ENCODE results near the gene SCAMP2.

Gene SCAMP2

DNA sequence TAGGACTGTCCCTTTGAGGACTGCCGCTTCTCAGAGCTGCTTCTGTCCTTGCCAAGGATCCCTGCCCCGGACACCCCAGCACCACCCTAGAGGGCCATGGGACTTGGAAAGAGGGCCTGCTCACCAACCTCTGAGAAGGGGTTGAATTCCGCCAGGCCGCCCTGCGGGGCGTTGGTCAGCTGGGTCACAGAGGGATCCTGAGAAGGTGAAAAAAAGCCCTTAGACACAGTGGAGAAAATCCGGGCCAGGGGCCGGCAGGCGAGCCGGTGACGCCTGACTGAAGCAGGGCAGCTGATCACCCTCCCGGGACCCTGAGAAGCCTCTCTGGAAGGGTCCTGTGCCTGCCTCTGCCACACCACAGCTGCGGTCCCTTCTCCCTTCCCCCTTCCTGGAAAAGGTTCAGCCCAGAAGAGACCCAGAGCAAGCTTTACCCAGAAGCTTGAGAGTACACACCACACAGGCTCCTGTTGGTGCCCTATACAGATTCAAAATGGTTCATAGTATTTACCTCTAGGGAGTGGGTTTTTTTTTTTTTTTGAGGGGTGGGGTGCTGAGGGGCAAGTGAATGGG is 18.6 kb downstream of the SCAMP2 start:
- Histone ChIP-seq H3K9me3 (ENCODE audit: control insufficient read depth in 2 of 2, low read length in 2 of 2) (no peaks in the 10 kb centered on the region), H3K4me1 (ENCODE audit: control insufficient read depth in 2 of 2, insufficient read depth in 2 of 2, low read length in 2 of 2) (peaks cover 33 to 34% of the 10 kb centered on the region in 2 donors), H3K9ac (ENCODE audit: low read depth in 1 of 2, low read length in 2 of 2) (no peak overlapping the region), H3K4me3 (ENCODE audit: low read length in 2 of 2) (no peak overlapping the region), H3K27me3 (ENCODE audit: control insufficient read depth in 2 of 2, insufficient read depth in 2 of 2, low read length in 2 of 2) (no peaks in the 10 kb centered on the region), H3K36me3 (ENCODE audit: control insufficient read depth in 2 of 2, insufficient read depth in 2 of 2, low read length in 2 of 2) (peaks cover 46 to 48% of the 10 kb centered on the region in 2 donors), H3K27ac (ENCODE audit: low read depth in 2 of 2, low read length in 2 of 2) (no peak overlapping the region)

DNA sequence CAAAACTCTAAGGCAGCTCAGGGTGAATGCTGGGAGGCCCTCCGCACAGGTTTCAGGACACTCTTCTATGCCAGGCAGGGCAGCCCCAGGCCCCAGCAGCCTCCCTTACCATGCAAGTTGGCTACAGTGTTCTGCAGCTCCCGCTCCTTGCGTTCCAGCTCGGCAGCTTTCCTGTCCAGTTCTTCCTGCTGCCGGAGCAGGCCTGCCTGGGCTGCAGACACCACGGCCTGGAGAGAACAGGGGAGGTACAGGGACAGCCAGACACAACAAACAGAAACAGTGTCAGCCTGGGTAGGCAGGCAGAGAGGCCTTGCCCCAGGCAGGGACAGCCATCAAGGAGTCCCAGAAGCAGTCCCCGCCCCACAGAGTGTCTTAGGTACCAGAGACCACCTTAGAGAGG is 21.2 kb downstream of the SCAMP2 start:
- Histone ChIP-seq H3K27me3 (ENCODE audit: control insufficient read depth in 2 of 2, insufficient read depth in 2 of 2, low read length in 2 of 2) (no peaks in the 10 kb centered on the region), H3K4me3 (ENCODE audit: low read length in 2 of 2) (no peak overlapping the region), H3K9me3 (ENCODE audit: control insufficient read depth in 2 of 2, low read length in 2 of 2) (no peaks in the 10 kb centered on the region), H3K36me3 (ENCODE audit: control insufficient read depth in 2 of 2, insufficient read depth in 2 of 2, low read length in 2 of 2) (peaks cover 64 to 69% of the 10 kb centered on the region in 2 donors), H3K27ac (ENCODE audit: low read depth in 2 of 2, low read length in 2 of 2) (no peak overlapping the region), H3K9ac (ENCODE audit: low read depth in 1 of 2, low read length in 2 of 2) (no peak overlapping the region), H3K4me1 (ENCODE audit: control insufficient read depth in 2 of 2, insufficient read depth in 2 of 2, low read length in 2 of 2) (peaks cover 11 to 15% of the 10 kb centered on the region in 2 donors)

DNA sequence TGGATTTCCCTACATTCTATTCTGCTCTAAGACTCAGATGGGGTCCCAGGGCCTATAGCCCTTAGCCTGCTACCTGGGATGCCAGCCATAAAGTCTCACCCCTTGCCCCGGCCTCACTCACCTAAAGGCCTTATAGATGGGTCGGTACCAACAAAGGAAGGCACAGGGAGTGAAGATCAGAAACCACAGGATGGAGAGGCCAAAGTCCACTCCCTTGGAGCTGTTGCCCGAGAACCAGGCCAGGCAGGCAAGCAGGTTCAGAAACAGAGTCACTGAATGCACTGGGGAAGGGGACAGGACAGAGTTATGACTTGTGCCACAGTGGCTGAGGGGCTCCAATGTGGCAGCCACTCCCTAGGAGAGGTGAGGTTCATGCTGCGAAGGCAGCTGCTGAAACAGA is 22.8 kb downstream of the SCAMP2 start:
- peaks cover 69 to 77% of the 10 kb centered on the region in 2 donors for H3K36me3 ChIP-seq (ENCODE audit: control insufficient read depth in 2 of 2, insufficient read depth in 2 of 2, low read length in 2 of 2)
- no peaks in the 10 kb centered on the region for H3K9me3 ChIP-seq (ENCODE audit: control insufficient read depth in 2 of 2, low read length in 2 of 2)
- H3K4me1 ChIP-seq (ENCODE audit: control insufficient read depth in 2 of 2, insufficient read depth in 2 of 2, low read length in 2 of 2), result peaks cover 6 to 7% of the 10 kb centered on the region in 2 donors
- H3K27me3 ChIP-seq (ENCODE audit: control insufficient read depth in 2 of 2, insufficient read depth in 2 of 2, low read length in 2 of 2), result no peaks in the 10 kb centered on the region
- no peak overlapping the region for H3K27ac ChIP-seq (ENCODE audit: low read depth in 2 of 2, low read length in 2 of 2)
- H3K4me3 ChIP-seq (ENCODE audit: low read length in 2 of 2), result no peak overlapping the region
- no peak overlapping the region for H3K9ac ChIP-seq (ENCODE audit: low read depth in 1 of 2, low read length in 2 of 2)

DNA sequence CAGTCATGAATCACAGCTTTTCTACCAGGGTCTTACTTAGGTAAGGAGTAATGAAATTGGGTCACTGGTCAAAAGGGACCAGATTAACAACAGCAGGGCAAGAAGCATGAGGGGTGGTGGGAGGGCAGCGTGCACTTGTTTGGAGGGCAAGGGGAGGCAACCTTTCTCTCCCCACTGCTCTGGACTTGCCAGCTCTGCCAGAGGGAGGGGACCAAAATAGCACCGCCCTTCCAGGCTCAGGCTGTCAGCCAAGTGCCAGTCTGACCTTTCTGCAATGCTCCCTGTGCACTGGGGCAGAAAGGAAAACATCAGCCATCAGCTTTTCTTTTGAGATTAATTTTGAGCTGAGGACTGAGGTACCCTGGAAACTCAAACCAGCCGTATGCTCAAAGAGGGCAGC is 25.7 kb downstream of the SCAMP2 start:
- Histone ChIP-seq H3K9me3 (ENCODE audit: control insufficient read depth in 2 of 2, low read length in 2 of 2) (no peaks in the 10 kb centered on the region), H3K27me3 (ENCODE audit: control insufficient read depth in 2 of 2, insufficient read depth in 2 of 2, low read length in 2 of 2) (no peaks in the 10 kb centered on the region), H3K27ac (ENCODE audit: low read depth in 2 of 2, low read length in 2 of 2) (no peak overlapping the region), H3K36me3 (ENCODE audit: control insufficient read depth in 2 of 2, insufficient read depth in 2 of 2, low read length in 2 of 2) (peaks cover 63 to 70% of the 10 kb centered on the region in 2 donors), H3K9ac (ENCODE audit: low read depth in 1 of 2, low read length in 2 of 2) (no peak overlapping the region), H3K4me1 (ENCODE audit: control insufficient read depth in 2 of 2, insufficient read depth in 2 of 2, low read length in 2 of 2) (peaks cover 12 to 21% of the 10 kb centered on the region in 2 donors), H3K4me3 (ENCODE audit: low read length in 2 of 2) (no peak overlapping the region)

DNA sequence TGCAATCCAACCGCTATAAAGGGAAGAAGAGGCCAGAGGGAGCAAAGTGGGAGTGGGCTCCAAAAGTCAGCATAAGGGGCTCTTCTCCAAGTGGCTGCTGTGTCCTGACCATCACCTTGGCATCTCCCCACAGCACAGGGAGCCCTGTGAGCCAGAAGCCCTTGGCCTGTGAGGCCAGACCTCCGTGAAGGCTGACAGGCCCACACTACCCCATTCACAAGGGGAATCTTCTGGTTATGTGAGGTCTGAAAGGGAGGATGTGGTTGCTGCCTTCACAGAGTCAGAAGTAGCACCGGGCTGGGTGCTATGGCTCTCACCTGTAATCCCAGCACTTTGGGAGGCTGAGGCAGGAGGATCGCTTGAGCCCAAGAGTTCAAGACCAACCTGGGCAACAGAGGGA is 27.6 kb downstream of the SCAMP2 start:
- peaks cover 23 to 27% of the 10 kb centered on the region in 2 donors for H3K4me1 ChIP-seq (ENCODE audit: control insufficient read depth in 2 of 2, insufficient read depth in 2 of 2, low read length in 2 of 2)
- H3K36me3 ChIP-seq (ENCODE audit: control insufficient read depth in 2 of 2, insufficient read depth in 2 of 2, low read length in 2 of 2), result peaks cover 46 to 60% of the 10 kb centered on the region in 2 donors
- H3K27me3 ChIP-seq (ENCODE audit: control insufficient read depth in 2 of 2, insufficient read depth in 2 of 2, low read length in 2 of 2), result no peaks in the 10 kb centered on the region
- H3K4me3 ChIP-seq (ENCODE audit: low read length in 2 of 2), result no peak overlapping the region
- H3K27ac ChIP-seq (ENCODE audit: low read depth in 2 of 2, low read length in 2 of 2), result peak overlapping the region in 1 of 2 donors; percentile 34
- H3K9ac ChIP-seq (ENCODE audit: low read depth in 1 of 2, low read length in 2 of 2), result no peak overlapping the region
- no peaks in the 10 kb centered on the region for H3K9me3 ChIP-seq (ENCODE audit: control insufficient read depth in 2 of 2, low read length in 2 of 2)

DNA sequence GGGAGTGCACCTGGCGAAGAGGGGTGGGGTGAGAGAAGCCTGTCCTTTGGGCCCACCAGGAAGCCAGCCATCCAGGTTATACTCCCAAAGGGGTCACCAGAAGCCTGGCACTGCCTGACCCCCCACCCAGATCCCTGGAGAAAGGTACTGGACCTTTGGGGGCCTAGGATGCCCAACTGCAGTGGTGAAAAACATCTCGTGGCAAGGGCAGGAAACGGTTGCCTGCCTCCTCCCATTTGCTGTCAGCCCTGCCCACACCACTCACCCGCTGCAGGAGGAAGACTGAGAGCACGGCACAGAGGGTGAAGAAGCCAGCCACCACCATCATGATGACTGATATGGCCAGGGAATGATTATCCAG is 28.0 kb downstream of the SCAMP2 start:
- Histone ChIP-seq H3K4me3 (ENCODE audit: low read length in 2 of 2) (no peak overlapping the region), H3K9me3 (ENCODE audit: control insufficient read depth in 2 of 2, low read length in 2 of 2) (no peaks in the 10 kb centered on the region), H3K27me3 (ENCODE audit: control insufficient read depth in 2 of 2, insufficient read depth in 2 of 2, low read length in 2 of 2) (no peaks in the 10 kb centered on the region), H3K27ac (ENCODE audit: low read depth in 2 of 2, low read length in 2 of 2) (peak overlapping the region in 1 of 2 donors; percentile 48), H3K4me1 (ENCODE audit: control insufficient read depth in 2 of 2, insufficient read depth in 2 of 2, low read length in 2 of 2) (peaks cover 23 to 27% of the 10 kb centered on the region in 2 donors), H3K9ac (ENCODE audit: low read depth in 1 of 2, low read length in 2 of 2) (no peak overlapping the region), H3K36me3 (ENCODE audit: control insufficient read depth in 2 of 2, insufficient read depth in 2 of 2, low read length in 2 of 2) (peaks cover 45 to 59% of the 10 kb centered on the region in 2 donors)

DNA sequence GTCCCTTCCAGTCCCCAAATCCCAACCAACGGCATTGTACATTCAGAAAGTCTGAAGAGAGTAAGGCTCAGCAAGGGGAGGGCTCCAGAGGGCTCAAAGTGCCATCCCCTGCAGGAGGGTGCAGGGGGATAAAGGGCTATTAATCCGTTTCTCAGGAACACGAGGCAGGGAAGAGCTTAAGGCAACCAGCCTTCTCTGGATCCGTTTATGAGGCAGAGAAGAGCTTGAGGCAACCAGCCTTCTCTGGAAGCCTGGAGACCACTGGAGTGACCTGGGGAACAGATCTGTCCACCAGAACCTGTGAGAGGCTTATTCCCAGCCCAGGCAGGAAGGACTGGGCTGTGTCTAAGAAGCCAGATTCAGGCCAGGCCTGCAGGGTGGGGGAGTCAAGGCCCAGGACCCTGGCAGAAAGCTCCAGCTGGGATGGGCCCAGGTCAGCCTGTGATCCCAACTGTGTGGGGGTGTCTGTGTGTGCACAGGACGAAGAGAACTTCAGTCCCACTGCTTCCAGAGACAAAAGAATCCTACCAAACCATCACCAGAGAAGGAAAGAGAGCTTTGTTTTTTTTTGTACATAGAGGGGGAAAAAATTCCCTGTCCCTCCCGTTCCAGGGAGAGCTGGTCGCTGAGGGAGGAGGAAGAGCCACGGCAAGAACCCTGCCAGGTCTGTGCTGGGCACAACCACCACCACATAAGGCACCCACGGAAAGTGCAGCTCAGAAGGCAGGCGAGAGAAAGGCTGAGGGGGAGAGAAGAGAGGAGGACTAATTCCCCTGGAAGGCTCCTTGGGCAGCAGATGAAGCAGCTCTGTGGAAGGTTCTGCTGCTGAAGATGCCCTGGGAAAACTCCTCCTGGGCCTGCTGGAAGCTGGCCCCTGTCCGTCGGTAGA is 28.6 kb downstream of the SCAMP2 start:
- Histone ChIP-seq H3K4me3 (ENCODE audit: low read length in 2 of 2) (no peak overlapping the region), H3K36me3 (ENCODE audit: control insufficient read depth in 2 of 2, insufficient read depth in 2 of 2, low read length in 2 of 2) (peaks cover 41 to 56% of the 10 kb centered on the region in 2 donors), H3K27ac (ENCODE audit: low read depth in 2 of 2, low read length in 2 of 2) (peak overlapping the region; percentile 21 to 48), H3K9me3 (ENCODE audit: control insufficient read depth in 2 of 2, low read length in 2 of 2) (no peaks in the 10 kb centered on the region), H3K9ac (ENCODE audit: low read depth in 1 of 2, low read length in 2 of 2) (peak overlapping the region in 1 of 2 donors; percentile 6), H3K27me3 (ENCODE audit: control insufficient read depth in 2 of 2, insufficient read depth in 2 of 2, low read length in 2 of 2) (no peaks in the 10 kb centered on the region), H3K4me1 (ENCODE audit: control insufficient read depth in 2 of 2, insufficient read depth in 2 of 2, low read length in 2 of 2) (peaks cover 23 to 27% of the 10 kb centered on the region in 2 donors)

DNA sequence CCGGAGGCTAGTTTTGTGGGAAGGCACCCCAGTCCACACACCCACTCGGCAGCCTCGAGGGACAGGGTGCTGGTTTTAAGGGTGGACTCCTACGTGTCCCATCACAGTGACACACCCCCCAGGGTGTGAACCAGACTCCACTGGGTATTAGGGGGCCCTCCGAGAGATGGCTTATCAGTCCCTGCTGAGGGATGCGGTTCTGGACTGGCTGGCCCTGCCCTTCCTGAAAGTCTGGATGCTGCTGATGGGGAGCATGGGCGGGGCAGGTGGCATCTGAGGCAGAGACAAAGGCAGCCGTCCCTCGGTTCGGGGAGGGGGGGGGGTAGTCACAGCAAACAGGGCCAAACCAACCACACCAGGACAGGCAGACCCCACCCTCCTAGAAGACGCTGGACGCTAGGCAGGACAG is 29.3 kb downstream of the SCAMP2 start:
- Histone ChIP-seq H3K4me1 (ENCODE audit: control insufficient read depth in 2 of 2, insufficient read depth in 2 of 2, low read length in 2 of 2) (peaks cover 23 to 27% of the 10 kb centered on the region in 2 donors), H3K27ac (ENCODE audit: low read depth in 2 of 2, low read length in 2 of 2) (peak overlapping the region; percentile 21 to 81), H3K27me3 (ENCODE audit: control insufficient read depth in 2 of 2, insufficient read depth in 2 of 2, low read length in 2 of 2) (no peaks in the 10 kb centered on the region), H3K9ac (ENCODE audit: low read depth in 1 of 2, low read length in 2 of 2) (peak overlapping the region in 1 of 2 donors; percentile 91), H3K36me3 (ENCODE audit: control insufficient read depth in 2 of 2, insufficient read depth in 2 of 2, low read length in 2 of 2) (peaks cover 41 to 58% of the 10 kb centered on the region in 2 donors), H3K4me3 (ENCODE audit: low read length in 2 of 2) (no peak overlapping the region), H3K9me3 (ENCODE audit: control insufficient read depth in 2 of 2, low read length in 2 of 2) (no peaks in the 10 kb centered on the region)

DNA sequence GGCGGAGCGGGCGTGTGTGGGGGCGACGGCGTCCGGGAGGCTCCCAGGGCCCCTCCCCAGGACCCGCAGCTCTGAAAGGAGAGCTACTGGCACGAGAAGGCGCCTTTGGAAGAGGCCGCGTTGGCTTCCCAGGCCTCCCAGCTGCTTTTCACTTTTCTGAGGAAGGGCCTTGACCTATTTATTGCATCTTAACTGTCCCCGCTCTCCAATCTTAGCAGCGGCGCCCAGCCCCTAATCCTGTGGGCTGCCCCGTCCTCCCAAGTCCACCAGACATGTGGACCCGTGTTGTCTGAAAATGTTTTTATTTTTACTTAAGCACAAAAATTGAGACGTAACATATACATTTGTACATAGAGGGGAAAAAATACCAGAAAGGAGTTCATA is 29.7 kb downstream of the SCAMP2 start:
- Histone ChIP-seq H3K4me1 (ENCODE audit: control insufficient read depth in 2 of 2, insufficient read depth in 2 of 2, low read length in 2 of 2) (peaks cover 23 to 27% of the 10 kb centered on the region in 2 donors), H3K27ac (ENCODE audit: low read depth in 2 of 2, low read length in 2 of 2) (peak overlapping the region; percentile 75 to 81), H3K9me3 (ENCODE audit: control insufficient read depth in 2 of 2, low read length in 2 of 2) (no peaks in the 10 kb centered on the region), H3K9ac (ENCODE audit: low read depth in 1 of 2, low read length in 2 of 2) (peak overlapping the region; percentile 56 to 91), H3K4me3 (ENCODE audit: low read length in 2 of 2) (peak overlapping the region; percentile 61 to 90), H3K36me3 (ENCODE audit: control insufficient read depth in 2 of 2, insufficient read depth in 2 of 2, low read length in 2 of 2) (peaks cover 36 to 59% of the 10 kb centered on the region in 2 donors), H3K27me3 (ENCODE audit: control insufficient read depth in 2 of 2, insufficient read depth in 2 of 2, low read length in 2 of 2) (no peaks in the 10 kb centered on the region)
